ENCODE data around the gene CAPG.
"Not testable (repeated sequence)": the region's sequence is repeated elsewhere in the genome, so short reads cannot be mapped to it uniquely, and the experiment has no call there.

Gene CAPG

DNA sequence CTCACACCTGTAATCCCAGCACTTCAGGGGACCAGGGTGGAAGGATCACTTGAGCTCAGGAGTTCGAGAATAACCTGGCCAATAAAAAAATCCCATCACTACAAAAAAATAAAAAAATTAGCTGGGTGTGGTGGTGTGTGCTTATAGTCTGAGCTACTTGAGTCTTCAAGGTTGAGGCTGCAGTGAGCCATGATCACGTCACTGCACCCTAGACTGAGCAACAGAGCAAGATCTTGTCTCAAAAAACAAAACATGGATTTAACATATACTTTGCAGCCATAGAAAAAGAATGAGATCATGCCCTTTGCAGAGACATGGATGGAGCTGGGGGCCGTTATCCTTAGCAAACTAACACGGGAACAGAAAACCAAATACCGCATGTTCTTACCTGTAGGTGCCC is 30.6 kb upstream of the CAPG start:
- H3K9me3 ChIP-seq (replicated peaks; ENCODE audit: insufficient read depth, low read length) = no peaks in the 10 kb centered on the region
- no peaks in the 10 kb centered on the region for H4K20me1 ChIP-seq (ENCODE audit: insufficient read depth, low read length)
- H3K9ac ChIP-seq (ENCODE audit: low read length) = no peak overlapping the region
- no peaks in the 10 kb centered on the region for H3K79me2 ChIP-seq (ENCODE audit: low read length)
- H3K4me3 ChIP-seq (ENCODE audit: low read length) = no peak overlapping the region
- no peak overlapping the region for H3K4me2 ChIP-seq (ENCODE audit: low read depth, low read length)
- no peak for TF ChIP-seq EZH2phosphoT487 (IDR thresholded peaks at IDR 0.05; ENCODE audit: low read length)
- no peaks in the 10 kb centered on the region for H3K9me2 ChIP-seq (replicated peaks; ENCODE audit: insufficient read depth, low read length)
- no peaks in the 10 kb centered on the region for H3F3A ChIP-seq (ENCODE audit: insufficient read depth, low read length)
- H3K36me3 ChIP-seq (replicated peaks; ENCODE audit: insufficient read depth, low read length) = no peaks in the 10 kb centered on the region
- no peak overlapping the region for H3K27ac ChIP-seq (ENCODE audit: low read length)
- H3K27me3 ChIP-seq (replicated peaks; ENCODE audit: insufficient read depth, low read length) = no peaks in the 10 kb centered on the region
- H2AFZ ChIP-seq (ENCODE audit: low read length) = no peak overlapping the region
- peaks cover 5% of the 10 kb centered on the region for H3K4me1 ChIP-seq (ENCODE audit: low read length)
- DNase-seq = no peak

DNA sequence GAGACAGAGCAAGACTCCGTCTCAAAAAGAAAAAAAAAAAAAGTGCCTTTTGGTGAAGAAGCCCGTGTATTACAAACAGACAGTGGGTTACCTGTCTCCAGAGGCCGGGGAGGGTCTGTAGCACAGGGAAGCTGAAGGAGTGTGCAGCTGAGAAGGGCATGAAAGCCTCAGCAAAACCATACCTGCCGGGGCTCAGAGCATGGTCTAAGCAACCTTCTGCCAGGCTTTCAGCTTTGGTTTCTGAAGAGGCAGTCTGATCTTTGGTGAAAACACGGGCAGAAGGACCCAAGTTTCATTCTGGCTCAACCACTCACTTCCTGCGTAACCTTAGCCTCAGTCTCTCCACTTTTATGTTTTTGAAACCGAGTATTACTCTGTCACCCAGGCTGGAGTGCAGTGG is 29.8 kb upstream of the CAPG start:
- Histone ChIP-seq H3K4me2 (ENCODE audit: low read depth, low read length) (no peak overlapping the region), H3K9me3 (replicated peaks; ENCODE audit: insufficient read depth, low read length) (no peaks in the 10 kb centered on the region), H2AFZ (ENCODE audit: low read length) (no peak overlapping the region), H3F3A (ENCODE audit: insufficient read depth, low read length) (no peaks in the 10 kb centered on the region), H3K4me1 (ENCODE audit: low read length) (peaks cover 5% of the 10 kb centered on the region), H3K9me2 (replicated peaks; ENCODE audit: insufficient read depth, low read length) (no peaks in the 10 kb centered on the region), H3K36me3 (replicated peaks; ENCODE audit: insufficient read depth, low read length) (no peaks in the 10 kb centered on the region), H3K27me3 (replicated peaks; ENCODE audit: insufficient read depth, low read length) (no peaks in the 10 kb centered on the region), H3K9ac (ENCODE audit: low read length) (no peak overlapping the region), H4K20me1 (ENCODE audit: insufficient read depth, low read length) (no peaks in the 10 kb centered on the region), H3K79me2 (ENCODE audit: low read length) (no peaks in the 10 kb centered on the region), H3K4me3 (ENCODE audit: low read length) (no peak overlapping the region), H3K27ac (ENCODE audit: low read length) (no peak overlapping the region)
- TF ChIP-seq EZH2 (optimal IDR thresholded peaks at IDR 0.05; ENCODE audit: low read depth, low read length) (no peak), EZH2phosphoT487 (IDR thresholded peaks at IDR 0.05; ENCODE audit: low read length) (no peak)
- TF ChIP-seq, protein P1, sequence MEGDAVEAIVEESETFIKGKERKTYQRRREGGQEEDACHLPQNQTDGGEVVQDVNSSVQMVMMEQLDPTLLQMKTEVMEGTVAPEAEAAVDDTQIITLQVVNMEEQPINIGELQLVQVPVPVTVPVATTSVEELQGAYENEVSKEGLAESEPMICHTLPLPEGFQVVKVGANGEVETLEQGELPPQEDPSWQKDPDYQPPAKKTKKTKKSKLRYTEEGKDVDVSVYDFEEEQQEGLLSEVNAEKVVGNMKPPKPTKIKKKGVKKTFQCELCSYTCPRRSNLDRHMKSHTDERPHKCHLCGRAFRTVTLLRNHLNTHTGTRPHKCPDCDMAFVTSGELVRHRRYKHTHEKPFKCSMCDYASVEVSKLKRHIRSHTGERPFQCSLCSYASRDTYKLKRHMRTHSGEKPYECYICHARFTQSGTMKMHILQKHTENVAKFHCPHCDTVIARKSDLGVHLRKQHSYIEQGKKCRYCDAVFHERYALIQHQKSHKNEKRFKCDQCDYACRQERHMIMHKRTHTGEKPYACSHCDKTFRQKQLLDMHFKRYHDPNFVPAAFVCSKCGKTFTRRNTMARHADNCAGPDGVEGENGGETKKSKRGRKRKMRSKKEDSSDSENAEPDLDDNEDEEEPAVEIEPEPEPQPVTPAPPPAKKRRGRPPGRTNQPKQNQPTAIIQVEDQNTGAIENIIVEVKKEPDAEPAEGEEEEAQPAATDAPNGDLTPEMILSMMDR (IDR thresholded peaks at IDR 0.05; ENCODE audit: low read length) = no peak
- no peak for DNase-seq

DNA sequence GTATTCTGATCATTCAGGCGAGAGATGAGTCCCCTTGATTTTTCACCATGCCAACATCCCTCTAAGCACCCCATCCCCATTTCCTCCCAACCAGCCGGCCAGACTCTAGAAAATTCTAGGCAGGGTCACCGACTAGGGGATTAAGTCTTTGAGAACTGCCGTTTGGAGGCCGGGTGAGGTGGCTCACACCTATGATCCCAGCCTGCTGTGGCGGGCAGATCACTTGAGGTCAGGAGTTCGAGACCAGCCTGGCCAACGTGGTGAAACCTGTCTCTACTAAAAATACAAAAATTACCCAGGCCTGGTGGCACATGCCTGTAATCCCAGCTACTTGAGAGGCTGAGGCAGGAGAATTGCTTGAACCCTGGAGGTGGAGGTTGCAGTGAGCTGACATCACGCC is 29.4 kb upstream of the CAPG start:
- not testable (repeated sequence) for H3K79me2 ChIP-seq (ENCODE audit: low read length); H3K4me3 ChIP-seq (ENCODE audit: low read length); H3K9ac ChIP-seq (ENCODE audit: low read length); H3K4me1 ChIP-seq (ENCODE audit: low read length); H3F3A ChIP-seq (ENCODE audit: insufficient read depth, low read length); H3K27me3 ChIP-seq (replicated peaks; ENCODE audit: insufficient read depth, low read length); H2AFZ ChIP-seq (ENCODE audit: low read length); H3K4me2 ChIP-seq (ENCODE audit: low read depth, low read length); H3K36me3 ChIP-seq (replicated peaks; ENCODE audit: insufficient read depth, low read length); H3K27ac ChIP-seq (ENCODE audit: low read length); DNase-seq; H4K20me1 ChIP-seq (ENCODE audit: insufficient read depth, low read length); H3K9me3 ChIP-seq (replicated peaks; ENCODE audit: insufficient read depth, low read length); H3K9me2 ChIP-seq (replicated peaks; ENCODE audit: insufficient read depth, low read length)

DNA sequence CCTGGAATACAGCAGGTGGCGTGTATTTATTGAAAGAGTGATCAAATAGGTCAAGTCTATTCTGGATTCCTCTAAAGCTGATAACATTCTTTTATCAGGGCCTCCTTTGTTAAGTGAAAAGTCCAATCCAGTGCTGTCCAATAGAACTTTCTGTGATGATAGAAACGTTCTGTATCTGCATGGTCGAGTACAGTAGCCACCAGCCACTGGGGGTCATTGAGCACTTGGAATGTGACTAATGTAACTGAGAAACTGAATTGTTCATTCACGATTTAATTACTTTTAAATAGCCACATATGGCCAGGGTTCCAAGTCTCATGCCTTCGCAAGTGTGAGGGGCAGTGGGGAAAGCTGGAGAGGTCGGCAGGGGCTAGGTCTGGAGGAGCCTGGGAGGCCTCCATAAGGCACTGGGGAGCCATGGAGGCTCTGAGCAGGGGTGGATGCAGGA is 28.9 kb upstream of the CAPG start:
- Histone ChIP-seq H3K9me3 (replicated peaks; ENCODE audit: insufficient read depth, low read length) (no peaks in the 10 kb centered on the region), H2AFZ (ENCODE audit: low read length) (no peak overlapping the region), H3F3A (ENCODE audit: insufficient read depth, low read length) (no peaks in the 10 kb centered on the region), H3K9me2 (replicated peaks; ENCODE audit: insufficient read depth, low read length) (no peaks in the 10 kb centered on the region), H3K4me2 (ENCODE audit: low read depth, low read length) (no peak overlapping the region), H3K27ac (ENCODE audit: low read length) (no peak overlapping the region), H3K36me3 (replicated peaks; ENCODE audit: insufficient read depth, low read length) (no peaks in the 10 kb centered on the region), H4K20me1 (ENCODE audit: insufficient read depth, low read length) (no peaks in the 10 kb centered on the region), H3K4me3 (ENCODE audit: low read length) (no peak overlapping the region), H3K9ac (ENCODE audit: low read length) (no peak overlapping the region), H3K79me2 (ENCODE audit: low read length) (no peaks in the 10 kb centered on the region), H3K4me1 (ENCODE audit: low read length) (peaks cover 5% of the 10 kb centered on the region), H3K27me3 (replicated peaks; ENCODE audit: insufficient read depth, low read length) (no peaks in the 10 kb centered on the region)
- no peak for DNase-seq
- no peak for TF ChIP-seq EZH2phosphoT487 (IDR thresholded peaks at IDR 0.05; ENCODE audit: low read length)
- TF ChIP-seq EZH2 (optimal IDR thresholded peaks at IDR 0.05; ENCODE audit: low read depth, low read length) = no peak
- TF ChIP-seq, protein P1 (IDR thresholded peaks at IDR 0.05; ENCODE audit: low read length) = no peak
